Ovary (tissue), 3 donors: Measurements from ENCODE around the gene RAB34.

Experiments
- EP300 ChIP-seq: sonication (generic); formaldehyde crosslinking; IDR thresholded peaks from one replicate; pipeline ENCODE4 v1.6.1; 2017; ENCODE audit warnings: antibody characterized with exemption
- POLR2A ChIP-seq: fragments of 450-650 bp; IDR thresholded peaks from one replicate; pipeline ENCODE4 v1.6.1; 2017; ENCODE audit warnings: antibody characterized with exemption, mild to moderate bottlenecking, moderate library complexity
- TF ChIP-seq, protein P1 (sequence below), 3 donors: fragments of 450-650 bp in 2 of 3; fragments of 200-600 bp in 1 of 3; IDR thresholded peaks; one replicate each; pipeline versions ENCODE4 v1.5.1 to v1.8.0; 2016 to 2022; ENCODE audit warnings: antibody characterized with exemption in 3 of 3, mild to moderate bottlenecking in 1 of 3
- donor health status: DM: no; HTN: no; CAD: no.

DNA sequence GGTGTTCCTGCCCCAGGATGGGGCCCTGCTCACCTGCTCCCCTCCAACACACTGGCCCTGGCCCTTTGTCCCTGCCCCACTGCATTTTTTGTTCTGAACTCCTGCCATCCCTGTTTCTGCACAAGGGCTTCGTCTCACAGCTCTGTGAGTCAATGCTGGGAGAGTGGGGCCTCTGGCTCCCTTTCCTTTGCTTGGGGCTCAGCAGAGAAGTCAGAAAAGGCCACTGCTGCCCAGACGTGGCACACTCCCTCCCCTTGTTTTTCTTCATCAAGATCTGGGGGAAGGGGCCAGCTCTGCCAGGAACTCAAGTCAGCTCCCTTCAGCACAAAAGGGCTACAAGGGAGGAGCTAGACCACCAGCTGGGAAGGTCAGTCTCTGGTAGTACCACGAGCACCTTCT is 14.9 kb downstream of the RAB34 start:
- no peak for TF ChIP-seq POLR2A
- TF ChIP-seq, protein P1, sequence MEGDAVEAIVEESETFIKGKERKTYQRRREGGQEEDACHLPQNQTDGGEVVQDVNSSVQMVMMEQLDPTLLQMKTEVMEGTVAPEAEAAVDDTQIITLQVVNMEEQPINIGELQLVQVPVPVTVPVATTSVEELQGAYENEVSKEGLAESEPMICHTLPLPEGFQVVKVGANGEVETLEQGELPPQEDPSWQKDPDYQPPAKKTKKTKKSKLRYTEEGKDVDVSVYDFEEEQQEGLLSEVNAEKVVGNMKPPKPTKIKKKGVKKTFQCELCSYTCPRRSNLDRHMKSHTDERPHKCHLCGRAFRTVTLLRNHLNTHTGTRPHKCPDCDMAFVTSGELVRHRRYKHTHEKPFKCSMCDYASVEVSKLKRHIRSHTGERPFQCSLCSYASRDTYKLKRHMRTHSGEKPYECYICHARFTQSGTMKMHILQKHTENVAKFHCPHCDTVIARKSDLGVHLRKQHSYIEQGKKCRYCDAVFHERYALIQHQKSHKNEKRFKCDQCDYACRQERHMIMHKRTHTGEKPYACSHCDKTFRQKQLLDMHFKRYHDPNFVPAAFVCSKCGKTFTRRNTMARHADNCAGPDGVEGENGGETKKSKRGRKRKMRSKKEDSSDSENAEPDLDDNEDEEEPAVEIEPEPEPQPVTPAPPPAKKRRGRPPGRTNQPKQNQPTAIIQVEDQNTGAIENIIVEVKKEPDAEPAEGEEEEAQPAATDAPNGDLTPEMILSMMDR (IDR thresholded peaks at IDR 0.05): no peak
- TF ChIP-seq EP300: no peak
